Activated CD8-positive, alpha-beta T cell treated with anti-CD3 and anti-CD28 coated beads for 36 hours (primary cell): ENCODE data around the gene HMMR. TPM values are rescaled to one million over a fixed set of nuclear protein-coding genes. Genes with fewer than 3 reads are reported as not detected.

Source experiments
- ATAC-seq: fragments of 200-7000 bp; cut with Tn5 transposase; one replicate; pipeline ENCODE4 v1.10.0; 2021; ENCODE audit warnings: mild to moderate bottlenecking, moderate library complexity
- CTCF ChIA-PET: fragments of 350-600 bp; sonication (Branson Sonifier 250); formaldehyde crosslinking; loops from one replicate; lab custom pipeline; 2021; ENCODE audit warnings: antibody characterized with exemption; lab: Charles Lee
- POLR2A ChIA-PET: fragments of 350-600 bp; sonication (Branson Sonifier 250); formaldehyde crosslinking; loops from one replicate; lab custom pipeline; 2021; ENCODE audit warnings: antibody characterized with exemption; lab: Charles Lee
- DNase-seq: peaks from one replicate; pipeline ENCODE4 v3.0.0-alpha.2; 2020
- H3K27ac Mint-ChIP-seq: one replicate; pipeline ENCODE4 v1.8.0; 2021; ENCODE audit warnings: mild to moderate bottlenecking, mixed read lengths
- H3K27me3 Mint-ChIP-seq: one replicate; pipeline ENCODE4 v1.8.0; 2021; ENCODE audit warnings: mixed read lengths
- H3K36me3 Mint-ChIP-seq: one replicate; pipeline ENCODE4 v1.8.0; 2021; ENCODE audit warnings: low read depth, mixed read lengths
- H3K4me1 Mint-ChIP-seq: one replicate; pipeline ENCODE4 v1.8.0; 2021; ENCODE audit warnings: low read depth, mixed read lengths
- H3K4me3 Mint-ChIP-seq: one replicate; pipeline ENCODE4 v1.8.0; 2021; ENCODE audit warnings: mild to moderate bottlenecking, moderate library complexity, mixed read lengths
- H3K9me3 Mint-ChIP-seq: one replicate; pipeline ENCODE4 v1.8.0; 2021; ENCODE audit warnings: mixed read lengths
- CTCF ChIP-seq: fragments of 200-600 bp; IDR thresholded peaks from one replicate; pipeline ENCODE4 v1.8.0; 2022; ENCODE audit warnings: antibody characterized with exemption, mild to moderate bottlenecking
- intact Hi-C: fragments of 100-400 bp; cut with micrococcal nuclease; formaldehyde crosslinking; loops from one replicate; pipeline ENCODE4 v1.10.0; 2022
- total RNA-seq, 2 experiments: library from RNA; stranded (reverse); gene quantifications; one replicate each; pipeline ENCODE4 v1.2.3, GENCODE V29; 2021

The HMMR gene
- total RNA-seq, 2 experiments from 2014 or later, result 94.2 to 95.2 TPM

DNA sequence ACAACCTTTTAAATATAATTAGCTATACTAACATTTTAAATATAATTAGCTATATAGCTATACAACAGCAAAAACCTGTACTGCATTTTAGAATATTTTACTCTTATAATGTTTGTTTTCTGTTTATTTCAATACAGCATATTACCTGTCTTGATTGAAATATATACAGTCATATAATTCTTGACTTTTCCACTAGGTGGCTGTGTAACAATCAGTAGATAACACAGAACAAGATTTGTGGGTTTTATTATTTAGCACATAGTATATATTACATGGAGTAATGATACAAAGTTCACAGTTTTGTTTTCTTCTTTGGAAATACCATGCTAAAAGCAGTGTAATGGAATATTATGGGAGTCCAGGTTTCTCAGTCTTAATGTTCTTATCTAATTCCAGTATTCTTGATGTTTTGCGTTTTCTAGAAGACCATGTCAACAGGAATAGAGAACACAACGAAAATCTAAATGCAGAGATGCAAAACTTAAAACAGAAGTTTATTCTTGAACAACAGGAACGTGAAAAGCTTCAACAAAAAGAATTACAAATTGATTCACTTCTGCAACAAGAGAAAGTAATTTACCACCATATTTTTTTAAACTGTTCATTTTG, 13.3 kb downstream of the HMMR start:
- Mint-ChIP-seq H3K9me3 (no peaks in the 10 kb centered on the region), H3K4me3 (no peak overlapping the region), H3K36me3 (peaks cover 74% of the 10 kb centered on the region), H3K27me3 (no peaks in the 10 kb centered on the region), H3K4me1 (peaks cover 7% of the 10 kb centered on the region), H3K27ac (no peak overlapping the region)
- intact Hi-C loops, result no loop called here
- ATAC-seq, result peak; percentile 42
- CTCF ChIA-PET, result interaction anchor here (0.9 to 2.4 kb wide), 6 partner anchors 9 to 57 kb away, joined by 3 to 9 read pairs (median 4); partner anchors contain the start of genes HMMR and MAT2B
- no peak for TF ChIP-seq CTCF
- DNase-seq, result no peak
- POLR2A ChIA-PET, result no interaction called here

- ATAC-seq, result no peak
- CTCF ChIA-PET, result interaction anchor here (2.4 kb wide), 1 partner anchor 14 kb away, joined by 9 read pairs; no protein-coding TSS in a partner anchor
- Mint-ChIP-seq H3K4me3 (no peak overlapping the region), H3K9me3 (no peaks in the 10 kb centered on the region), H3K27ac (no peak overlapping the region), H3K27me3 (no peaks in the 10 kb centered on the region), H3K4me1 (peaks cover 7% of the 10 kb centered on the region), H3K36me3 (peaks cover 71% of the 10 kb centered on the region)
- POLR2A ChIA-PET, result no interaction called here
- DNase-seq, result no peak
- intact Hi-C loops, result no loop called here
- TF ChIP-seq CTCF, result no peak
Observed at GRCh38 chr5:163475411-163475810, 15.0 kb downstream of the HMMR start.

- no peaks in the 10 kb centered on the region for H3K27me3 Mint-ChIP-seq
- no peak for TF ChIP-seq CTCF
Observed at GRCh38 chr5:163478126-163478981, 17.9 kb downstream of the HMMR start.

DNA sequence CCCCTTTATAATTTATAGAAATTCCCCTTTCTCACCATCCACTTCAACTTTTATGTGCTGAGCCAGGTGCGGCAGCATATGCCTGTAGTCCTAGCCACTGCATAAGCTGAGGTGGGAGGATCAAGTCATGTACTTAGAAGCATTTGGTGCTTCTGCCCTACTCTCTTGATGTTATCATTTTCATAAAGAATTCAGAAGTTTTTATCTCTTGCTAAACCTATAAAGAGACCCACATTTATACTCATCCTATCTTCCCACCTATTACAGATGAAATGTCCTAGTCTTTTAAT, 18.5 kb downstream of the HMMR start:
- CTCF ChIA-PET, result no interaction called here
- no peak for TF ChIP-seq CTCF
- H3K27me3 Mint-ChIP-seq, result no peaks in the 10 kb centered on the region
- POLR2A ChIA-PET, result interaction anchor here (1.0 to 2.7 kb wide), 2 partner anchors 18 to 24 kb away, joined by 3 to 10 read pairs; partner anchors contain the start of genes HMMR and NUDCD2
- DNase-seq (no peak), ATAC-seq (no peak)
- H3K27ac Mint-ChIP-seq, result no peak overlapping the region
- H3K4me3 Mint-ChIP-seq, result no peak overlapping the region
- intact Hi-C loops, result no loop called here
- peaks cover 68% of the 10 kb centered on the region for H3K36me3 Mint-ChIP-seq
- no peaks in the 10 kb centered on the region for H3K9me3 Mint-ChIP-seq
- peaks cover 9% of the 10 kb centered on the region for H3K4me1 Mint-ChIP-seq

More at GRCh38 chr5:163478126-163478981, 17.9 kb downstream of the HMMR start:
- Mint-ChIP-seq H3K9me3 (no peaks in the 10 kb centered on the region), H3K36me3 (peaks cover 69% of the 10 kb centered on the region), H3K4me3 (no peak overlapping the region), H3K27ac (no peak overlapping the region), H3K4me1 (peaks cover 9% of the 10 kb centered on the region)
- intact Hi-C loops, result no loop called here
- ChIA-PET POLR2A (interaction anchor here (1.0 kb wide), 1 partner anchor 24 kb away, joined by 3 read pairs; no protein-coding TSS in a partner anchor), CTCF (interaction anchor here (0.7 kb wide), 1 partner anchor 29 kb away, joined by 3 read pairs; no protein-coding TSS in a partner anchor)
- no peak for ATAC-seq
- no peak for DNase-seq
